ENCODE results near the gene C9orf72. TPM values are rescaled to one million over a fixed set of nuclear protein-coding genes. Genes with fewer than 3 reads are reported as not detected.

C9orf72 gene, protein sequence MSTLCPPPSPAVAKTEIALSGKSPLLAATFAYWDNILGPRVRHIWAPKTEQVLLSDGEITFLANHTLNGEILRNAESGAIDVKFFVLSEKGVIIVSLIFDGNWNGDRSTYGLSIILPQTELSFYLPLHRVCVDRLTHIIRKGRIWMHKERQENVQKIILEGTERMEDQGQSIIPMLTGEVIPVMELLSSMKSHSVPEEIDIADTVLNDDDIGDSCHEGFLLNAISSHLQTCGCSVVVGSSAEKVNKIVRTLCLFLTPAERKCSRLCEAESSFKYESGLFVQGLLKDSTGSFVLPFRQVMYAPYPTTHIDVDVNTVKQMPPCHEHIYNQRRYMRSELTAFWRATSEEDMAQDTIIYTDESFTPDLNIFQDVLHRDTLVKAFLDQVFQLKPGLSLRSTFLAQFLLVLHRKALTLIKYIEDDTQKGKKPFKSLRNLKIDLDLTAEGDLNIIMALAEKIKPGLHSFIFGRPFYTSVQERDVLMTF
- total RNA-seq, result 10 to 100 TPM; 12.4 to 22.0 (median 15.9) TPM
- 10 to 100 TPM in 1 of 2 donors, 1 to 10 TPM in 1; 4.9 to 16.4 TPM for polyA plus RNA-seq
- long read RNA-seq, donor 1, transcript C9orf72-203 (11 exons, 3,200 nt), result major isoform, 17 of 34 reads
- long read RNA-seq, donor 1, partial matches to known transcripts, result 8 of 34 reads
- long read RNA-seq, donor 1, other reads (novel, unspliced or antisense), result 7 of 34 reads
- long read RNA-seq, donor 2, transcript C9orf72-203 (11 exons, 3,200 nt), result major isoform, 18 of 30 reads
- long read RNA-seq, donor 2, partial matches to known transcripts, result 4 of 30 reads
- long read RNA-seq, donor 2, other reads (novel, unspliced or antisense), result 6 of 30 reads
- long read RNA-seq, donor 3, transcript C9orf72-203 (11 exons, 3,200 nt), result major isoform, 22 of 35 reads
- long read RNA-seq, donor 3, partial matches to known transcripts, result 9 of 35 reads
- long read RNA-seq, donor 3, other reads (novel, unspliced or antisense), result 0 of 35 reads

DNA sequence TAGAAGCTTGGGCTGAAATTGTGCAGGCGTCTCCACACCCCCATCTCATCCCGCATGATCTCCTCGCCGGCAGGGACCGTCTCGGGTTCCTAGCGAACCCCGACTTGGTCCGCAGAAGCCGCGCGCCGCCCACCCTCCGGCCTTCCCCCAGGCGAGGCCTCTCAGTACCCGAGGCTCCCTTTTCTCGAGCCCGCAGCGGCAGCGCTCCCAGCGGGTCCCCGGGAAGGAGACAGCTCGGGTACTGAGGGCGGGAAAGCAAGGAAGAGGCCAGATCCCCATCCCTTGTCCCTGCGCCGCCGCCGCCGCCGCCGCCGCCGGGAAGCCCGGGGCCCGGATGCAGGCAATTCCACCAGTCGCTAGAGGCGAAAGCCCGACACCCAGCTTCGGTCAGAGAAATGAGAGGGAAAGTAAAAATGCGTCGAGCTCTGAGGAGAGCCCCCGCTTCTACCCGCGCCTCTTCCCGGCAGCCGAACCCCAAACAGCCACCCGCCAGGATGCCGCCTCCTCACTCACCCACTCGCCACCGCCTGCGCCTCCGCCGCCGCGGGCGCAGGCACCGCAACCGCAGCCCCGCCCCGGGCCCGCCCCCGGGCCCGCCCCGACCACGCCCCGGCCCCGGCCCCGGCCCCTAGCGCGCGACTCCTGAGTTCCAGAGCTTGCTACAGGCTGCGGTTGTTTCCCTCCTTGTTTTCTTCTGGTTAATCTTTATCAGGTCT is at the start of gene C9orf72:
TSS of gene C9orf72 (minus strand) at position 564 of the 716 bp plus-strand sequence. CDS start 6,361 bp downstream, outside the sequence.
- no peaks in the 10 kb centered on the region for H3K36me3 ChIP-seq
- peak in 2 of 9 donors; percentile 24 to 27 for TF ChIP-seq CTCF (IDR thresholded peaks at IDR 0.05)
- peak; percentile 70 to 84 for DNase-seq
- peaks cover 0 to 3% (median 2%) of the 10 kb centered on the region in 11 donors for H3K9me3 ChIP-seq
- H3K27ac ChIP-seq, result peak within 1 kb of the TSS; percentile 89 to 99 (median 94)
- peaks cover 2 to 50% (median 22%) of the 10 kb centered on the region in 9 donors for H3K4me1 ChIP-seq
- H3K4me3 ChIP-seq, result peak within 1 kb of the TSS; percentile 63 to 95 (median 82)
- intact Hi-C loops (cut with DNase I), result no loop called here
- H3K27me3 ChIP-seq, result no peaks in the 10 kb centered on the region
- ATAC-seq, result peak; percentile 86 to 97 (median 93)
- WGBS, 2 donors, result 0 to 1% methylated on average over 62 to 72 of the region's 72 CpGs

- WGBS, 2 donors, result 61 to 70% methylated on average over 5 of the region's 5 CpGs
- ATAC-seq (no peak), DNase-seq (no peak)
- no peak for TF ChIP-seq CTCF (IDR thresholded peaks at IDR 0.05)
- peaks cover 0 to 3% (median 0%) of the 10 kb centered on the region in 11 donors for H3K9me3 ChIP-seq
- no peaks in the 10 kb centered on the region for H3K36me3 ChIP-seq
- peaks cover 0 to 10% (median 0%) of the 10 kb centered on the region in 9 donors for H3K4me1 ChIP-seq
- H3K27me3 ChIP-seq, result no peaks in the 10 kb centered on the region
- intact Hi-C loops (cut with DNase I), result no loop called here
- no peak overlapping the region for H3K4me3 ChIP-seq
- no peak overlapping the region for H3K27ac ChIP-seq
Measured at GRCh38 chr9:27622693-27623340, 49.5 kb upstream of the C9orf72 start.

DNA sequence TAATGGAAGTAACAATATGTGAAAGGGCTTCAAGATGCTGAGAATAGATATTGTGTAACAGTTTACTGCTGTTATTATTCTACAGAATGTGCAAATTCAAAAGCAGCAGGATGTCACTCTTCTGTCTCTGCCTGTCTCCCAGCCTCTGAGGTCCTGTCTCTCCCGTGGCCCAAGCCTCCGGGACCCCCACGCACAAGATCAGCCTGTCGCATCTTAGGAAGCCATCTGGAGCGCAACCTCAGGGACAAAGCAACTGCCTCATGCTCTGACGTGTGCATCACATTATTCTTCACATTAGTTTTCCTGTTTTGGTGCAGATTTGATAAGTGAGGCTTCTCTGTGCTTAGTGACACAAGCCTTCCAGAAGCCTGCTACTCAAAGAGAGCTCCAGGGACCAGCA is 46.5 kb upstream of the C9orf72 start:
- TF ChIP-seq CTCF (IDR thresholded peaks at IDR 0.05), result no peak
- 57 to 61% methylated on average over 6 of the region's 6 CpGs for whole genome bisulfite sequencing, 2 donors
- intact Hi-C loops (cut with DNase I), result no loop called here

More for the DNA sequence above, 46.5 kb upstream of the C9orf72 start:
- DNase-seq (no peak), ATAC-seq (no peak)
- H3K9me3 ChIP-seq, result peaks cover 0 to 3% (median 0%) of the 10 kb centered on the region in 11 donors
- H3K36me3 ChIP-seq, result no peaks in the 10 kb centered on the region
- peaks cover 0 to 8% (median 0%) of the 10 kb centered on the region in 7 donors for H3K27me3 ChIP-seq
- H3K4me1 ChIP-seq, result peaks cover 0 to 9% (median 0%) of the 10 kb centered on the region in 9 donors
- H3K4me3 ChIP-seq, result no peak overlapping the region
- H3K27ac ChIP-seq, result no peak overlapping the region
